Activated T-cell treated with anti-CD3 and anti-CD28 coated beads, Interleukin-2, amount 50 U/mL, for 1 hour (primary cell): ENCODE results near the gene EEF1G.
A peak's percentile ranks its signal among the peaks of the same experiment; 100 is the strongest.
"Not testable (repeated sequence)": the region's sequence is repeated elsewhere in the genome, so short reads cannot be mapped to it uniquely, and the experiment has no call there.

Experiments
- DNase-seq: peaks from one replicate; pipeline ENCODE4 v3.0.0-alpha.2; 2020

EEF1G gene

DNA sequence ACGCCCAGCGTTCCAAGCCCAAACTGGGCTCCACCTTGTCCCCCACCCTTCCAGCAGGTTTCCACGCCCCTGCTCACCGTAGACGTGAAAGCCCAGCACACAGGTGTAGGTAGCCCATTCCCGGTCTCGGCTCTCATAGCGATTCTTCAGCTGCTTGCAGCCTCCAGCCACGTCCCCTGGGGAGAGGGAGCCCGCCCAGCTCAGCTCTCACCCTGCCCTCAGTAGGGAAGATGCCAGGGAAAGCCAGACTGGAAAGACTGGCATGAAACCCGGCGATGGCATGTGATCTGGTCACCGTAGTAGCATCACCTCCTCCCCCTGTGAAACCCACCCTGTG, 29.3 kb upstream of the EEF1G start:
- no peak for DNase-seq

GRCh38 chr11:62602141-62603071, 28.7 kb upstream of the EEF1G start:
- DNase-seq = no peak

DNA sequence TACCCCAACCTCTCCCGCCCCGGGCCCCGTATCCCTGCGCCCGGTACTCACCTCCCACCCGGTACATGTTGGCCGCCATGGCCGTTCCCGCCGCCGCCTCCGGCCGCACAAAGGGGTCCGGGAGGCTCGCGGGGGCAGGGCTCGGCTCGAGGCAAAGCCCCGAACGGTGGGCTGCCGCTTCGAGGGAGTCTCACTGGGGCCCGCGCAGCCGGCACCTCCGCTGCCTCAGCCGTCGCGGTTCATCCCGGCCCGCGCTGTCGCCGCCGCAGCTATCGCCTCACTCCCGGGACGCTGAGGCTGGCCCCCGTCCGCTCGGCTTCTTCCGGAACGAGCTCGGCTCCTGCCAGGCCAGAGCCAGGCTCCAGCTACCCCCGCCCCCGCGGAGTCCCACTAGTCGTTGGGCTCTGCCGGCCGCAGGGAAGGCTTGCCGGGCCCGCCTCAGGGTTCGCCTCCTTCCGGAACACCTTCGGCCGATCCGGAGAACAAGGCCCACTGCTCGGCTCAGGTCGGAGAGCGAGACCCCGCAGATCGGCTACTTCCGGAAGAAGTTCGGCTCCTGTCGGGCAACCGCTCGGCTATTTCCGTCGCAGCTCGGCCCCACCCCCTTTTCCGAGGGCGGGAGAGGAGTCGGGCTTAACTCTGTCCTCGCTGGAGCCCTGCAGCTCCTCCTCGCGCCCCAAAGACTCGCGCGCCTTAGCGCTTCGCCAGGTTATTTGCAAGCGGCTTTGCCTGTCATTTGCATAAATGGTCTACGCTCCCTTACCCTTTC, 27.9 kb upstream of the EEF1G start, which contains the start of gene MTA2:
Gene MTA2, minus strand, starts transcription at position 494 of the 769 bp plus-strand sequence. Its CDS starts 415 bp downstream, at position 79.
- peak; percentile 100 for DNase-seq

DNA sequence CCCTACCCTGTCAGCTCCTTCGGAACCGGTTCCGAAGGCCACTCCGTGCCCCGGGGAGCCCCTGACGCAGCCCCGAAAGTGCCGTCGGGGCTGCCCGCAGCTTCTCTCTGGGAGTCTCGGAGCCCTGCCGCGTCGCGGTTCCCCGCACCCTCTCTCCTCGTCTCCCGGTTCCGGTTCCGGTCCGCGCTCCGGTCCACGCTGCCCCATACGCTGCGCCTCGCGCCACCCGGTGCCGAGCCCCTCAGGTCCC, 27.4 kb upstream of the EEF1G start:
- no peak for DNase-seq

DNA sequence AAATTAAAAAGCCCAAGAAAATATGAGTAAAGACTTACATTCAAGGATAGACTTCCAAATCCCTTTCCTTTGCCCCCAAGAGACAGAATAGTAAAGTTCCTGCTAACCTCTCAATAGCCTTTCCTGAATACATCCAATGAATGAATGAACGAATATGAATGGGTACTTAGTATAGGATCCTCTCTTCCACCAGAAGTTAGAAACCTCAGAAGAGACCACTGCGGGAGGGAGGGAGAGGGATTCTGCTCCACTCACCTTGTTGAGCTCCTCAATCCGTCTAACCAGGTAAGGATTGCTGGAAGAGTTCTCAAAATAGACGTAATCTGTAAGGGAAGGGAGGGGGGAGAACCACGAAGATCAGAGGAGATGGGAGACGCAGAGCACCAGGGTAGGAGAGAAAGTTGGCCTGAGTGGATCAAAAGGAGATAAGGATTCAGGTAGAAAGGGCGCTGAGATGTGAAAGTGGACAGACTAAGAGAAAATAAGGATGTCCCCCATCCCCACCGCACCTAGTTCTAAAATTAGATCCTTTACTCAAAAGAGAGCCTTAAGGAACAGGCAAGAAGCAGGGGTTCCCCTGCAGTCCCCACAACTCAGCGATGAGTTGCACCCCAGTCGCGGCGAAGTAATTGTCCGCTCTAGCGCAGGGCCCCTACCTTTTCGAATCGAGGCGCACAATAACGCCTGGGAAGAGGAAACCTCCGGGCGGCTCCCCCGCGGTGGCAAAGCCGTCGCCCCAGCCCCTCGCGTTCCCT, 26.9 kb upstream of the EEF1G start:
- no peak for DNase-seq

- DNase-seq = no peak
Measured at GRCh38 chr11:62599901-62600300, 26.2 kb upstream of the EEF1G start.

- DNase-seq = peak; percentile 91
Measured at GRCh38 chr11:62599069-62599696, 25.5 kb upstream of the EEF1G start.

- DNase-seq = no peak
Measured at GRCh38 chr11:62595124-62595523, 21.4 kb upstream of the EEF1G start.

DNA sequence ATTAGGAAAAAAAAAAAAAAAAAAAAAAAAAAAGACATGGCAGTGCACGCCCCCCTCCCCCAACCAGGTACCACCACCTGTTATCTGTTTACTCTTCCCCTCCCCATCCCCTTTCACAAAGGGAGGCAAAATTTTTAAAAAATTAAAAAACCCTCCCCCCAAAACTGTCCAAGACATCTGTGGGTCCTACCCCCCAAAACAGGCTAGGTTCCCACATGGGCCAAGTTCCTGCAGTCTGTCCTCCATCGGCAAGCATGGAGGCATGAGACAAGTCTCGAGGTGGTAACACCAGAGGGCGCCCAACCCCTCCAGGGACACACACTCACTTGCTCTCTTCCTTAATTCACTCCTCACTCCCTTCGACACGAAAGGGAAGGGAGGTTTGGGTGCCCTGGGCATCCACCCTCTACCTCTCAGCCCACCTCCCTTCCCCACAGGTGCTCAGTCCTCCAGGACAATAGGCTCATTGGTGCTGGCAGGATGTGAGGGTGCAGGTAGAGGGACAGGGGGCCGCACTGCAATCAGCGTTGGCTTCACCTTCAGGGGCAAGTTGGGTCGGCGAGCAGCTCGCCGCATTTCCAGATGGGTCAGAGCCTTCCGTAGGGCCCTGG, 19.8 kb upstream of the EEF1G start:
- DNase-seq = peak; percentile 76

DNA sequence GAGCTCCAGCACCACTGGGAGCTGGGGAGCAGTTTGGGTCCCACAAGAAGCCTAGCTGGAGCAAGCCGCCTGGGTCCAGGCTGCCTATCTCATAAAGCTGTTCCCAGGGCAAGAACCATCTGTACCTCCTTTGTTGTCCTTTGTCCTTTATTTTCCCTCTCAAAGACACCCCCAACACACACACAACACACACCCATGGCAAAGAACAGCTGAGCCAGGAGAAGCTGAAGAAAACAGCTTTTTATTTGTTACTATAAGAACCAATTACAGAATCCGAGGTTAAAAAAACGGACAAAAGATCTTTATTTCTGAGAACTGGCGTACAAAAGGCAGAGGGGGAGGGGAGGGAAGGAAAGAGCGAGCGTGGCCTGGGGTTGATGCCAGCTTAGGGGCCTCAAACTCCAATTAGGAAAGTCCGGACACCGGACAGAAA, 19.3 kb upstream of the EEF1G start:
- no peak for DNase-seq

DNA sequence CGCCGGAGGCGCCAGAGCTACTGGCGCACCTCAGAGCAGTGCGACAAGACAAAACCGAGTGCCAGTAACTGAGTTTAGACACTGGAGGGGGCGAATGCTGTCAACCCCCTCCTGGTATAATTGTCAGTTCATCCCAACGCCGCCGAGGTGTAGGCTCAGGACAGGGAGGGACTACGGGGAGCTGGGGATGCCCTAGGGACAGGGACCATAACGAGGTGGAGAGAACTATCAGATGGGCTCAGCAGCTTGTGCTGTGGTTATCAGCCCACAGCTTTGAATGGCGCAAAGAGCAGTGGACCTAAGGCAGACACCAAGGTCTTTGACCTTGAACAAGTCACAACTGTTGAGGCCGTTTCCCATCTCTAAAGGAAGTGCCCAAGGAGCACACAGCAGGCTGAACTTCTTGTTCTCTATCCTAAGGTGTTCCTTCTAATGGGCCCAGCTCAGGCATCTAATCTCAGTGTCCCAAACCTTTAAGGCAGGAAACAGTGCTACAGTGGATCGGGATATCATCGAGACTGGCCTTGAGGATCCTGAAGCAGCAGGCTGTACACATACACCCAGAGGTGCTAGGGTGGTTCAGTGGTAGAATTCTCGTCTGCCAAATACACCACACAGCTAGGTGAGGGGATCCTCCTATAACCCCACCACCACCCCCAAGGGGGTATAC, 18.6 kb upstream of the EEF1G start:
- no peak for DNase-seq

DNA sequence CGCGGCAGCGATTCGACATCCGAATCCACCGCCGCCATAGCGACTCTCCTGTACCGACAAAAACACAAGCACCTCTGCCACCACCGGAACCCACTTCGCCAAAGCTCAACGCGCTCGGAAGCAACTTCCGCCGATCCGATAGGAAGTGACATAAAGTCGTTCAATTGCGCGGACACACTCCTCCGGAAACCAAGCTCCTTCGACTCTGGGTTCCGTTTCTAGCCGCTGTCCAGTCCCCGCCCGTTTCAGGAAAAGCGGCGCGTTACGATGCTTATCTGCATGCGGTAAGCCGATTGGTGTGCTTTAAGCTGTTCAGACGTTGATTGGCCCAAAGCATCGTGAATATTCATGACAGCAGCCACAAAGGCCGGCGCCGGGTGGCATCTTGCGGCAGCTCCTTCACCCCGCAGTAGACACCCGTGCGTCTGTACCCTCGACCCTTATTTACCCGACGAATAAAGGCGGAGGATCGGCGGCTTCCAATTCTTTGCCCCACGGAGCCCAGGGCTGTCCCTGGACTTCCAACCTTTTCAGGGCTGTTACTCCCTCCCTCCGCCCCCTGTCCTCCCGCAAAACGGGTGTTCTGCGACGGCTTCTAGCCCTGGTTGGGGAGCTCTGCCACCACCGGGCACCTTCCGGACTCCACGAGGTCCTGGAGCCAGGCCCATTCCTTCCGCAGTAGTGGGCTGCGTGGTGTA, 17.9 kb upstream of the EEF1G start, which contains the start of gene TUT1:
Gene TUT1, minus strand, starts transcription at position 76 of the 698 bp plus-strand sequence. Its CDS starts 38 bp downstream, at position 38.
- peak; percentile 93 for DNase-seq

DNA sequence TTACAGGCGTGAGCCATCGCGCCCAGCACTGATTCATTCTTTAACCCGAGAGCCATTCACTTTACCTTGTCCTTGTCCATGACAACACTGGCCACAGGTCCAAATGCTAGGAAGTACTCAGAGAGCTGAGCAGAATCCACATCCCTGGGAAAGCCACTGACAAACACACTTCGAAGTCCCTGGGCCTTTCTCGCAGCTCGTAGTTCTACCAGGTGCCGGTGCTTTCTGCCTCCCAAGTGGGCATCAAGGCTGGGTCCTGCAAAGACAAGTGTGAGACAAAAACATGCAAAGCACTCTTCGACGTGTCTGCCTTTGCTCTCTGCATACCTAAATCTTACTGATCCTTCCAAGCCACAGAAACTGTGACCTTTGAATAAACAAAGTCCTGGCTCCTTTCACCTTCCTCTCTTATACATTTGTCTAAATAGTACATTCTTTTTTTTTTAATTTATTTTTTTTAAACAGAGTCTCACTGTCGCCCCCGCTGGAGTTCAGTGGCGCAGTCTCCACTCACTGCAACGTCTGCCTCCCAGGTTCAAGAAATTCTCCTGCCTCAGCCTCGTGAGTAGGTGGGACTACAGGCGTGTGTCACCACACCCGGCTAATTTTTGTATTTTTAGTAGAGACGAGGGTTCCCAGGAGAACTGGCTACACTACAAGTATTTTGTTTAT, 15.4 kb upstream of the EEF1G start:
- no peak for DNase-seq

DNA sequence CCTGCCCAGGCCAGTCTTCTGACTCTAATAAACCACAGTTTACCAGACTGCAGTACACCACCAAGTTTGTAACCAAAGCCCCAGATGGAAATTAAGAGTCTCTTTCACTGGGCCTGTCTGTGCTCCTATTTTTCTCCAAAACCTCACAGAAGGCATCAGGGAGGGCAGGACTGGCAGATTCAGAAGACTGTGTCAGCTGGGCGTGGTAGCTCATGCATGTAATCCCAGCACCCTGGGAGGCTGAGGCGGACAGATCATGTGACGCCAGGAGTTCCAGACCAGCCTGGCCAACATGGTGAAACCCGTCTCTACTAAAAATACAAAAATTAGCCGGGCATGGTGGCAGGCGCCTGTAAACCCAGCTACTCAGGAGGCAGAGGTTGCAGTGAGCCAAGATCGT, 11.7 kb upstream of the EEF1G start:
- DNase-seq = not testable (repeated sequence)

DNA sequence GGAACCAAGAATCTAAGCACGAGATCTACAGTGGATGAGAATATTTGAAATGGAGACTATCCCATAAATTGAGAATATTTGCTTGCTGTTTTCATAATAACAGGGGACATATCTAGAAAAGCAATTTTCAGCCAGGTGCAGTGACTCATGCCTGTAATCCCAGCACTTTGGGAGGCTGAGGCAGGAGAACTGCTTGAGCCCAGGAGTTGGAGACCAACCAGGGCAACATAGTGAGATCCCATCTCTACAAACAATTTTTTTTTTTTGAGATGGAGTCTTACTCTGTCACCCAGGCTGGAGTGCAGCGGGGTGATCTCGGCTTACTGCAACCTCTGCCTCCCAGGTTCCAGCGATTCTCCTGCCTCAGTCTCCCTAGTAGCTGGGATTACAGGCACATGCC, 8.0 kb upstream of the EEF1G start:
- not testable (repeated sequence) for DNase-seq

DNA sequence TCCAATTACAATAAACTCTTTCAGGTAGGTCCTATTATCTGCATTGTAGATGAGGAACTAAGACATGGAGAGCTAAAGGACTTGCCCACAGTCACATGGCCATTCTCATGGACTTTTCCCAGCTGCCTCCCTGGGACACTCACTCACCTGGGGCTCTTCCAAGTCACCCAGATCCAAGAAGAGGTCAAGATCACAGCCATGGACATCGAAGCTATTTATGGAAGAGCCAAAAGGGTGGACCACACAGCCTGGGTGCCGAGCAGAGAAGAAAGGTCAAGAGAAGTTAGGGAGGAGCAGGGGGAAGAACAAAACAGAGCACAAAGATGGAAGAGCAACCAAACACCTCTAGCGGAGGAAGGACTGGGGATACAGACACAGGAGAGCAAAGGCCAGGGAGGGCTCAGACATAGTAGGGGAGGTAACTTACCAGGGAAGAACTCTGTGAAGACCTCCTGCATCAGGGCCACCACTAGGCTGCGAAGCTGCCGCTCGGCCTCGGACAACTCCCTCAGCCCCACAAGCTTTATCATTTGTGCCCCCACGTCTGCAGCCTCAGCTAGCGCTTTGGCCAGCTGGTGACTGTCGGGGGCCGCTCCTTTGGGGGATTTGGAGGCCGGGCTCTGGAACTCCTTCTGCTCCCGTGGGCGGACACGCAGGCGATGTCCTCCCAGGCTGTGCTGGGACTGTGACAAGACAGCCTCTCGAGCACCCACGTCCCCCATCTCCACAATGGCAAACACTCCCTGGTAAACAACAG, 7.4 kb upstream of the EEF1G start:
- DNase-seq = no peak

- no peak for DNase-seq
Measured at GRCh38 chr11:62579252-62579651, 5.6 kb upstream of the EEF1G start.

DNA sequence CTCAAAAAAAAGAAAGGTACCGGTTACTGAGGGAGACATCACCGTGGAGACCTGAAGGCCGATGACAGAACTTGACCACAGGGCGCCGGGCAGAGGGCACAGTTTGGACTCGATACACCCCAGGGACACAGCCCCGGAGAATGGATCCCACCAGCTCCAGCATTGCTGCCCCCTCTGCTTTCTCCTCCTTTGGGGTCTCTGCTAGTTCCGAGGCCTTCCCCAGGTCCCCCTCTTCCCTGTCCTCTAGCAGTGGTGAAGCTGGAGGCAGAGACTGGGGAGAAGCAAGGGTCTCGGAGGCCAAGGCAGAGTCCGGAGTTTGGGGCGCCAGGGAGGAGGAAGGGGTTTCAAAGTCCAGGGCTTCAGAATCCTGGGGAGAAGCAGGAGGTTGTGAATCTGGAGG, 4.8 kb upstream of the EEF1G start:
- no peak for DNase-seq

GRCh38 chr11:62577046-62577714, 3.5 kb upstream of the EEF1G start:
- DNase-seq = no peak
